ENCODE data around the gene ANO1.

Gene ANO1

GRCh38 chr11:70066136-70066520 lies 12.0 kb upstream of the ANO1 start:
- TF ChIP-seq, protein P1, sequence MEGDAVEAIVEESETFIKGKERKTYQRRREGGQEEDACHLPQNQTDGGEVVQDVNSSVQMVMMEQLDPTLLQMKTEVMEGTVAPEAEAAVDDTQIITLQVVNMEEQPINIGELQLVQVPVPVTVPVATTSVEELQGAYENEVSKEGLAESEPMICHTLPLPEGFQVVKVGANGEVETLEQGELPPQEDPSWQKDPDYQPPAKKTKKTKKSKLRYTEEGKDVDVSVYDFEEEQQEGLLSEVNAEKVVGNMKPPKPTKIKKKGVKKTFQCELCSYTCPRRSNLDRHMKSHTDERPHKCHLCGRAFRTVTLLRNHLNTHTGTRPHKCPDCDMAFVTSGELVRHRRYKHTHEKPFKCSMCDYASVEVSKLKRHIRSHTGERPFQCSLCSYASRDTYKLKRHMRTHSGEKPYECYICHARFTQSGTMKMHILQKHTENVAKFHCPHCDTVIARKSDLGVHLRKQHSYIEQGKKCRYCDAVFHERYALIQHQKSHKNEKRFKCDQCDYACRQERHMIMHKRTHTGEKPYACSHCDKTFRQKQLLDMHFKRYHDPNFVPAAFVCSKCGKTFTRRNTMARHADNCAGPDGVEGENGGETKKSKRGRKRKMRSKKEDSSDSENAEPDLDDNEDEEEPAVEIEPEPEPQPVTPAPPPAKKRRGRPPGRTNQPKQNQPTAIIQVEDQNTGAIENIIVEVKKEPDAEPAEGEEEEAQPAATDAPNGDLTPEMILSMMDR (IDR thresholded peaks at IDR 0.05): no peak

- TF ChIP-seq, protein P1 (IDR thresholded peaks at IDR 0.05): no peak
Measured at GRCh38 chr11:70066628-70067027, 11.5 kb upstream of the ANO1 start.

DNA sequence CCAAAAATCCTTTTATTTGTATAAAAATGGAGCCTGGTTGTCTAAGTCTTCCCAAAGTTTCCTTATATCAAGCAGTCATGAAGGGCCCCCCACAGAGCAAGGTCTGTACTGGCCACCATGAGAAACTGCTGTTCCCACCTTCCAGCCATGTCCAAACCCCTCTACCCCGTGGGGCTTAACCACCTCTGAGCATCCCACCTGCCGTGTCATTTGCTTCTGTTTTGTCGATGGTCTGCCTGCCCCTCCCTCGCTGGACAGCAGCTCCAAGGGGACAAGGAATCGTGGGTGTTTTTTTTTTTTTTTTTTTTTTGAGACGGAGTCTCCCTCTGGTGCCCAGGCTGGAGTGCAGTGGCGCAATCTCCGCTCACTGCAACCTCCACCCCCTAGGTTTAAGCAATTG lies 11.1 kb upstream of the ANO1 start:
- TF ChIP-seq, protein P1 (IDR thresholded peaks at IDR 0.05): no peak

GRCh38 chr11:70067591-70068341 lies 10.4 kb upstream of the ANO1 start:
- TF ChIP-seq, protein P1 (IDR thresholded peaks at IDR 0.05): no peak

DNA sequence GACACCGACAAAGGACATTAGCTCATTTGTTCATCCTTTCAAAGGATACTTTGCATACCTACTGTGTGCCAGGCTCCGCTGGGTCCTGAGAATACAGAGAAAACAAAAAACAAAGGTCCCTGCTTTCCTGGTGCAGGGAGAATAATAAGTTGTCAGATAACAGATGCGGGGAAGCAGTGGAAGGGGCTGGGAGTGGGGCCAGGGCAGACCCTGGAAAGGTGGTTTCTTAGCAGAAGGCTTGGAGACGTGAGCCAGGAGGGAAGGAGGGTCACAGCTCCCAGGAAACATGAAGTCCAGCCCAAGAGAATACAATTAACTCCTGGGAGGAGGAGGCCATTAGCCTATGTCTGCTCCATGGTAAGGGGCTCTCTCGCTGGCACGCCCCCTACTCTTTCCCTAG lies 9.8 kb upstream of the ANO1 start:
- TF ChIP-seq, protein P1 (IDR thresholded peaks at IDR 0.05): no peak

DNA sequence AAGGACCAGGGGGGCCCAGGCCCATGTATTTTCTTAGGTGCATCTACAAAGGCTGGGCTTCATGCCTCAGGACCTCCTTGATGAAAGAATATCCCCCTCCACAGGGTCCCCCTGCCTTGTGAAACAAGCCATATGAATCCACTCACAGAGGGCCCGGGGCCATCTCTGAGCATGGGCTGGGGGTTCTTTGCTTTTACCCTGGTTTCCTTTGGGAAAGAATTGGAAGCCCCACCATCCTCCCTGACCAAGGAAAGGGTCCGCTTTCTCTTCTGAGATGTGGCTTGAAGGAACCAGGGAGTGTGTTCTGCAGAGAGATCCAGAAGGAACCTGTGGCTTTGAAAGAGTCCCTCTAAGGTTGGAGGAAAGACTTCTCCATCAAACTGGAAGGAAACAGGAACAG lies 9.2 kb upstream of the ANO1 start:
- TF ChIP-seq, protein P1 (IDR thresholded peaks at IDR 0.05): no peak

DNA sequence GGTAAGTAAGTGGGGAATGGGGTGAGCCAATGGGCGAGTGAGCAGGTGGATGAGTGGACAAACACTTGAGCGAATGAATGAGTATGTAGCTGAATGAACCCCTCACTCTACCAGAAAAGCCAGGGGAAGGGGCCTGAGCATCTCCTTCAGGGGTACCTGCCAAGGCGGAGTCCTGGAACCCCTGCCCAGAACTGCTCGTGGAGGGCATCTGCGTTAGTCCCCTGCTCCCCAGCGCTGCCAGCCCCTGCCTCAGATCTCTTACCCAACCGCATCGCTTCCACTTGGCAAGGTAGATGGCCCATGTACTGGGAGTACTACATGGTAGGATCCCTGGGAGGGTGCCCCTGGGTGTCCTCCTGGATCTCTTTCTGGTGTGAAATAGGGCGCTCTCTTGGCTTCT lies 7.4 kb upstream of the ANO1 start:
- TF ChIP-seq, protein P1 (IDR thresholded peaks at IDR 0.05): no peak

- TF ChIP-seq, protein P1 (IDR thresholded peaks at IDR 0.05): no peak
Measured at GRCh38 chr11:70071996-70072395, 6.1 kb upstream of the ANO1 start.
